HG03354 (cell line): ENCODE results near the gene BRAP.
"Not testable (repeated sequence)": the region's sequence is repeated elsewhere in the genome, so short reads cannot be mapped to it uniquely, and the experiment has no call there.

Experiments used
- ATAC-seq: cut with Tn5 transposase; IDR thresholded peaks from one replicate; pipeline ENCODE4 v1.9.1; 2021; ENCODE audit warnings: mild to moderate bottlenecking; ENCODE audit not compliant: unreplicated experiment, poor library complexity, severe bottlenecking

Gene BRAP

GRCh38 chr12:111684485-111685198, 1.1 kb downstream of the BRAP start:
- ATAC-seq: not testable (repeated sequence)

GRCh38 chr12:111677186-111677585, 8.6 kb downstream of the BRAP start:
- ATAC-seq: no peak

- no peak for ATAC-seq
Observed at GRCh38 chr12:111673503-111673902, 12.3 kb downstream of the BRAP start.

- ATAC-seq: no peak
Observed at GRCh38 chr12:111672822-111673381, 12.9 kb downstream of the BRAP start.

GRCh38 chr12:111664961-111665865, 20.5 kb downstream of the BRAP start:
- ATAC-seq: no peak

- no peak for ATAC-seq
Observed at GRCh38 chr12:111664499-111664898, 21.3 kb downstream of the BRAP start.

- ATAC-seq: no peak
Observed at GRCh38 chr12:111656016-111656415, 29.7 kb downstream of the BRAP start.

- no peak for ATAC-seq
Observed at GRCh38 chr12:111655356-111655755, 30.4 kb downstream of the BRAP start.

- no peak for ATAC-seq
Observed at GRCh38 chr12:111653596-111653995, 32.2 kb downstream of the BRAP start.

- not testable (repeated sequence) for ATAC-seq
Observed at GRCh38 chr12:111652530-111652929, 33.2 kb downstream of the BRAP start.

- ATAC-seq: no peak
Observed at GRCh38 chr12:111650912-111651311, 34.8 kb downstream of the BRAP start.

- ATAC-seq: no peak
Observed at GRCh38 chr12:111645433-111645832, 40.3 kb downstream of the BRAP start.

GRCh38 chr12:111643427-111643826, 42.3 kb downstream of the BRAP start:
- ATAC-seq: no peak

- ATAC-seq: no peak
Observed at GRCh38 chr12:111642681-111643426, 42.9 kb downstream of the BRAP start.

- no peak for ATAC-seq
Observed at GRCh38 chr12:111640506-111640905, 45.2 kb downstream of the BRAP start.

- ATAC-seq: no peak
Observed at GRCh38 chr12:111638556-111638955, 47.2 kb downstream of the BRAP start.

- ATAC-seq: no peak
Observed at GRCh38 chr12:111636209-111636945, 49.4 kb downstream of the BRAP start.

- ATAC-seq: no peak
Observed at GRCh38 chr12:111635524-111635923, 50.2 kb downstream of the BRAP start.

GRCh38 chr12:111628505-111629260, 57.1 kb downstream of the BRAP start:
- ATAC-seq: no peak
